GM12801 (cell line): Measurements from ENCODE around the gene BTD.

Experiments used
- TF ChIP-seq, protein P1 (sequence below): IDR thresholded peaks from one replicate; pipeline ENCODE4 v1.5.1; 2011; ENCODE audit warnings: control low read depth; ENCODE audit not compliant: insufficient read length; ENCODE audit errors: extremely low read depth

Gene BTD

GRCh38 chr3:15635121-15635661, 33.6 kb downstream of the BTD start:
- TF ChIP-seq, protein P1, sequence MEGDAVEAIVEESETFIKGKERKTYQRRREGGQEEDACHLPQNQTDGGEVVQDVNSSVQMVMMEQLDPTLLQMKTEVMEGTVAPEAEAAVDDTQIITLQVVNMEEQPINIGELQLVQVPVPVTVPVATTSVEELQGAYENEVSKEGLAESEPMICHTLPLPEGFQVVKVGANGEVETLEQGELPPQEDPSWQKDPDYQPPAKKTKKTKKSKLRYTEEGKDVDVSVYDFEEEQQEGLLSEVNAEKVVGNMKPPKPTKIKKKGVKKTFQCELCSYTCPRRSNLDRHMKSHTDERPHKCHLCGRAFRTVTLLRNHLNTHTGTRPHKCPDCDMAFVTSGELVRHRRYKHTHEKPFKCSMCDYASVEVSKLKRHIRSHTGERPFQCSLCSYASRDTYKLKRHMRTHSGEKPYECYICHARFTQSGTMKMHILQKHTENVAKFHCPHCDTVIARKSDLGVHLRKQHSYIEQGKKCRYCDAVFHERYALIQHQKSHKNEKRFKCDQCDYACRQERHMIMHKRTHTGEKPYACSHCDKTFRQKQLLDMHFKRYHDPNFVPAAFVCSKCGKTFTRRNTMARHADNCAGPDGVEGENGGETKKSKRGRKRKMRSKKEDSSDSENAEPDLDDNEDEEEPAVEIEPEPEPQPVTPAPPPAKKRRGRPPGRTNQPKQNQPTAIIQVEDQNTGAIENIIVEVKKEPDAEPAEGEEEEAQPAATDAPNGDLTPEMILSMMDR = no peak

DNA sequence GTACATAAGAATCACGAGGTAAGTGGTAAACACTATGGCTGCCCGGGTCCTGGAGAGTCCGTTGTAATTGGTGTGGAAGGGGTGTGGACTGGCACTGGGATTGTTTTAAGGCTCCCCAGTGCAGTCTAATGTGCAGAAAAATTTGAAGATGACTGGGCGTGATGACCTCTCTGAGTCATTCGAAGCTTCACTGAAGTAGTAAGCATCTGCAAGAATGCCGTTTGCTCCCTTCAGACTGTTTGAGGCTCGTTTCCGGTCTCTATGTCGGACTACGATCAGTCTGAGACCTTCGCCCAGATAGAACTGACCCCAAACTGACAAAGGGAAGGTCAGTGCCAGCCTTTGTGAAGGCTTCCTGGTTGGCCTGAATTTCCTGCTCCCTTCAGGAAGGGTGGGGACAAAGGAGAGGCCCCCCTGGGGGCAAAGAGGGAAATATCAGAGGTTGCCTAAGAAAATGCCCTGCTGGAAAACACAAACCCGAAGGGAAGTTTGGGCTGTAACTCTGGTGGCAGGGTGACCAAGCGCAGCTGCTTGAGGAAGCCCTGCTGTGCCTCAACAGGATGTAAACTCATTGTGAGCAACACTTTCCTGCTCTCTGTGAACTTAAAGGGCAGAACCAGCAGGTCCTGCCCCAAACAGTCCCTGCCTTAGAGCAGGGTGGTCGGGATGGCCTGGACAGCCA, 34.6 kb downstream of the BTD start:
- TF ChIP-seq, protein P1 = no peak

DNA sequence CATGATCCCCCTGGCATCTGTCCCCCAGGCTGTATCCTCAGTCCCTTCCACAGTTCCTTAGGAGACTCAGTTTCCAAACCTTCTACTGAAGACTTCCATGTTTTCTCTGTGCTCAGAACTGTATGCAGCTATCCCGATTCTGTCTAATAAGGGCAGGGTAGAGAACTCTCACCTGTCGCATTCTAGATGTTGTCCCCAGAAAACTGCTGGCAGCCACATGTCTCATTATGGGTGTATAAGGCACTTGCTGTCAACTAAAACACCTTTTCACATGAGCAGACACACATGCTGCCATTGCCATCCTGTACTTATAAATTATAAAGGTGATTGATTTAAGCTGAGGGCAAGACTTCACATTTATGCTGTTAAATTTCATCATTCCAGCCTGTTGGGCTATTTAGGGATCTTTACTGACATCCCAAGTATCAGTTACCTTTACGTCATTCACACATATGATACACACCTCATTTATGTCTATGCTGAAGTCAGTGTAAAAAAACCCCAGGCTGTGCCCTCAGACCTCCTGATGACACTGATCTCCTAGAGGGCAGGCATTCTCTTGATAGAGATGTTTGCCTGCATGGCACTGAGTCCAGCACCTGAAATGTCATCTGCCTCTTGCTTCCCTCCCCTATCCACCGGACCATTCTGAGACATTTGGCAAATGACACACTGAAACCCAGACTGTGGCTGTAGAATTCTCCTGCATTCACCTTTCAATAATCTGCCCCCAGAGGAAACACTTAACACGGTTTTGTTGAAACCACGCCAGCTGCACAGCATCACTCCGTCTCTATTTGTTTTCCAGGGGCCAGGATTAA, 35.8 kb downstream of the BTD start:
- TF ChIP-seq, protein P1 = no peak

DNA sequence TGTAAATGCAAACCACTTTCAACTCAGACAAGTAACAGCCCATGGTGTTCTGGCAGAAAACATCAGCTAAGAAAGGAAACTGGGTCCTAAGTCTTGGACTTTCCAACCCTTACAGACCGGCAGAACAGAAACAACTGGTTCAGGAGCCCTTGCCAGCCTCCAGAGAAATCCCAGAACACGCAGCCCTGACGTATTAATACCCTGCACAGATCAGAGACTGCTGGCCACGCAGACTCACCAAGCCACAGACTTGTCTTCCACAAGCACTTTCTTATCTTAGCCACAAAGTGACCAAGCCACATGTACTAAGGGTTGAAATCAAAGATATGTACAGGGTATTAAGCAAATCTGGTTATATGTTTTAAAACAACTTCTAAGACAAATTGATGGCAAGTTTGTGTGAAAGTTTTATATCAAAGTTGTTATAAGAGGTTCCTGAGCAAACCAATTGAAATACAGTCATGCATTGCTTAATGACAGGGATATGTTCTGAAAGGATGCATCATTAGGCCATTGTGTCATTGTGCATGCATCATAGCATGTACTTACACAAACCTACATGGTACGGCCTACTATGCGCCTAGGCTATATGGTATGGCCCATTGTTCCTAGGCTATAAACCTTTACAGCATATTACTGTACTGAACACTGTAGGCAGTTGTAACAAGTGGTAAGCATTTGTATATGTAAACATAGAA, 36.8 kb downstream of the BTD start:
- TF ChIP-seq, protein P1 = no peak

- TF ChIP-seq, protein P1 = no peak
Observed at GRCh38 chr3:15638891-15639262, 37.3 kb downstream of the BTD start.

DNA sequence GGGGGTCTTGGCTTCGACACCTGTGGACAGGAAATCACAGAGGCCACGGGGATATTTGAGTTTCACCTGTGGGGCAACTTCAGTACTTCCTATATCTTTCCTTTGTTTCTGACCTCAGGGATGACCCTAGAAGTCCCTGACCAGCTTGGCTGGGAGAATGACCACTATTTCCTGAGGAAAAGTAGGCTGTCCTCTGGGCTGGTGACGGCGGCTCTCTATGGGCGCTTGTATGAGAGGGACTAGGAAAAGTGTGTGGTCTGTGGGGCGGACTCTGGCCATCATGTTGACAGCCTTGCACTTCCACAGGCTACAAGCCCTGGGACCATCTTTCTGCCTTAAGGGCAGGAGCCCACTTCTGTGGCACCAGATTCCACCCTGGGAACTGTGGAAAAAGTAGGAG, 43.7 kb downstream of the BTD start:
- TF ChIP-seq, protein P1 = no peak
